ENCODE measurements around the gene IER5L. TPM values are rescaled to one million over a fixed set of nuclear protein-coding genes. Genes with fewer than 3 reads are reported as not detected.
"Not testable (repeated sequence)": the region's sequence is repeated elsewhere in the genome, so short reads cannot be mapped to it uniquely, and the experiment has no call there.

The IER5L gene
- total RNA-seq, 1 experiment from 2014 or later: 11.2 TPM

- no peak for DNase-seq (ENCODE audit: low read depth)
These were observed 3.2 kb upstream of the IER5L start for GRCh38 chr9:129181246-129181645.

- no peak for DNase-seq (ENCODE audit: low read depth)
These were observed 714 bp upstream of the IER5L start for GRCh38 chr9:129178568-129179382.

- no peak for DNase-seq (ENCODE audit: low read depth)
These were observed 644 bp downstream of the IER5L start for GRCh38 chr9:129177443-129177790.

- DNase-seq (ENCODE audit: low read depth): no peak
These were observed 1.2 kb downstream of the IER5L start for GRCh38 chr9:129176701-129177442.

- DNase-seq (ENCODE audit: low read depth): peak; percentile 81
These were observed 2.0 kb downstream of the IER5L start for GRCh38 chr9:129175825-129176633.

GRCh38 chr9:129175515-129175824 lies 2.6 kb downstream of the IER5L start:
- no peak for DNase-seq (ENCODE audit: low read depth)

- peak; percentile 91 for DNase-seq (ENCODE audit: low read depth)
These were observed 3.1 kb downstream of the IER5L start for GRCh38 chr9:129174724-129175514.

- DNase-seq (ENCODE audit: low read depth): peak; percentile 84
These were observed 3.8 kb downstream of the IER5L start for GRCh38 chr9:129174102-129174723.

GRCh38 chr9:129173296-129174101 lies 4.6 kb downstream of the IER5L start:
- no peak for DNase-seq (ENCODE audit: low read depth)

- no peak for DNase-seq (ENCODE audit: low read depth)
These were observed 5.2 kb downstream of the IER5L start for GRCh38 chr9:129172816-129173215.

GRCh38 chr9:129171993-129172751 lies 5.9 kb downstream of the IER5L start:
- no peak for DNase-seq (ENCODE audit: low read depth)

- DNase-seq (ENCODE audit: low read depth): peak; percentile 69
These were observed 7.8 kb downstream of the IER5L start for GRCh38 chr9:129170229-129170628.

GRCh38 chr9:129166623-129167557 lies 11.2 kb downstream of the IER5L start:
- peak; percentile 80 for DNase-seq (ENCODE audit: low read depth)

- no peak for DNase-seq (ENCODE audit: low read depth)
These were observed 12.9 kb downstream of the IER5L start for GRCh38 chr9:129165198-129165597.

- DNase-seq (ENCODE audit: low read depth): peak; percentile 47
These were observed 13.7 kb downstream of the IER5L start for GRCh38 chr9:129164246-129164930.

GRCh38 chr9:129163753-129164152 lies 14.3 kb downstream of the IER5L start:
- no peak for DNase-seq (ENCODE audit: low read depth)

GRCh38 chr9:129163198-129163670 lies 14.8 kb downstream of the IER5L start:
- not testable (repeated sequence) for DNase-seq (ENCODE audit: low read depth)

Data from RPMI7951 (cell line).